Calu3 (cell line): ENCODE results near the gene MORF4L1. TPM values are rescaled to one million over a fixed set of nuclear protein-coding genes. Genes with fewer than 3 reads are reported as not detected.

ENCODE experiments used
- BruUV-seq: library from RNA; stranded (reverse); fragments of 400-500 nt; replicated peaks from 2 replicates; lab custom pipeline; 2021; lab: Mats Ljungman, UMichigan
- CTCF ChIA-PET: fragments of 300-600 bp; sonication (Branson Sonifier 250); formaldehyde crosslinking; loops from one replicate; lab custom pipeline; 2022; ENCODE audit warnings: antibody characterized with exemption; lab: Charles Lee
- DNase-seq: peaks from one replicate; pipeline ENCODE4 v3.0.0; 2022
- H3K27ac Mint-ChIP-seq: one replicate; pipeline ENCODE4 v1.8.0; 2022; ENCODE audit warnings: mixed read lengths; ENCODE audit not compliant: unreplicated experiment
- H3K27me3 Mint-ChIP-seq: one replicate; pipeline ENCODE4 v1.8.0; 2022; ENCODE audit warnings: mixed read lengths; ENCODE audit not compliant: unreplicated experiment
- H3K36me3 Mint-ChIP-seq: one replicate; pipeline ENCODE4 v1.8.0; 2022; ENCODE audit warnings: mild to moderate bottlenecking, moderate library complexity, mixed read lengths; ENCODE audit not compliant: insufficient read depth, unreplicated experiment
- H3K4me1 Mint-ChIP-seq: one replicate; pipeline ENCODE4 v1.8.0; 2022; ENCODE audit warnings: mild to moderate bottlenecking, low read depth, mixed read lengths; ENCODE audit not compliant: unreplicated experiment
- H3K4me3 Mint-ChIP-seq: one replicate; pipeline ENCODE4 v1.8.0; 2022; ENCODE audit warnings: mild to moderate bottlenecking, low read depth, moderate library complexity, mixed read lengths; ENCODE audit not compliant: unreplicated experiment
- H3K9me3 Mint-ChIP-seq: one replicate; pipeline ENCODE4 v1.8.0; 2022; ENCODE audit warnings: low read depth, mixed read lengths; ENCODE audit not compliant: unreplicated experiment
- CTCF ChIP-seq: fragments of 200-600 bp; IDR thresholded peaks from one replicate; pipeline ENCODE4 v1.8.0; 2022; ENCODE audit warnings: antibody characterized with exemption; ENCODE audit not compliant: unreplicated experiment
- intact Hi-C: fragments of 100-400 bp; cut with micrococcal nuclease; formaldehyde crosslinking; loops from one replicate; pipeline ENCODE4 v1.10.0; 2022; ENCODE audit not compliant: unreplicated experiment
- total RNA-seq: library from RNA; stranded (reverse); gene quantifications from 2 replicates; pipeline ENCODE4 v1.2.3, GENCODE V29; 2022

Gene MORF4L1
- total RNA-seq, 1 experiment from 2014 or later, result 335 TPM

DNA sequence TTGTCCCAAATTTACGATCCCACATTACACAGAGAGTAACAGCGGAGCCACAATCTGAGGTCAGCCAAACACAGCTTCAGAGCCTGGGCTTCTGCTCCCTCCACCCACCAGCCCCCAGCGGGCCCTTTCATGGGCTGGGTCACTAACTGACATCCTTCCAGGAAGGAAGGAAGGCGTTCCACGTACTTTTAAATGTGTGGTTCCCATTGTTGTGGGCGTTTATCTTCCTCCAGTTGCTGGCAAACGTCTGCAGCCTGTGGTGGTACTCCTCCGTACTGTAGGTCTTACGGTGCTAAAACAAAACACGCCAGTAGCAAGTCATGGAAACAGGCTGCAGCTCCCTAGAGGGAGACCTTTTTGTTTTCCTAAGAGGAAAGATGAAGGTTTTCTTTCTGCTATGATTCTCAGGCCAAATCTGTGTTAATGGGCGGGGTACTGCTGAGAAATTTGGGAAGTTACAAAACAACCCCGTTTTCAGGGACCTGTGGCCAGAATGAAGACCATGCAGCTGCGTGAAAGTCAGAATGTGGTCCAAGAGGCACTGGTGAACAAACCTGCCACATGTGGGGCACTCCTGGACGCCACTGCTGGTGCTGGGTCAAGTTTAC lies 64.5 kb downstream of the MORF4L1 start:
- CTCF ChIA-PET, result no interaction called here
- intact Hi-C loops, result no loop called here
- H3K27me3 Mint-ChIP-seq, result no peaks in the 10 kb centered on the region

GRCh38 chr15:78938658-78939488 lies 66.2 kb downstream of the MORF4L1 start:
- Mint-ChIP-seq H3K27me3 (no peaks in the 10 kb centered on the region), H3K4me3 (no peak overlapping the region)
- CTCF ChIA-PET, result no interaction called here

More for the DNA sequence above, 64.5 kb downstream of the MORF4L1 start:
- no TSS peak for BruUV-seq
- Mint-ChIP-seq H3K9me3 (no peaks in the 10 kb centered on the region), H3K4me3 (no peak overlapping the region), H3K4me1 (no peaks in the 10 kb centered on the region), H3K36me3 (peaks cover 44% of the 10 kb centered on the region), H3K27ac (no peak overlapping the region)
- no peak for TF ChIP-seq CTCF
- no peak for DNase-seq

GRCh38 chr15:78942741-78943140 lies 70.1 kb downstream of the MORF4L1 start:
- Mint-ChIP-seq H3K4me1 (peaks cover 13% of the 10 kb centered on the region), H3K9me3 (no peaks in the 10 kb centered on the region), H3K36me3 (peaks cover 32% of the 10 kb centered on the region), H3K4me3 (peak overlapping the region; percentile 100), H3K27ac (no peak overlapping the region), H3K27me3 (no peaks in the 10 kb centered on the region)
- no peak for DNase-seq
- intact Hi-C loops, result no loop called here
- BruUV-seq, result no TSS peak
- CTCF ChIA-PET, result no interaction called here
- no peak for TF ChIP-seq CTCF

More at GRCh38 chr15:78938658-78939488, 66.2 kb downstream of the MORF4L1 start:
- no TSS peak for BruUV-seq
- Mint-ChIP-seq H3K36me3 (peaks cover 36% of the 10 kb centered on the region), H3K27ac (no peak overlapping the region), H3K9me3 (no peaks in the 10 kb centered on the region), H3K4me1 (peaks cover 13% of the 10 kb centered on the region)
- intact Hi-C loops, result no loop called here
- TF ChIP-seq CTCF, result no peak
- DNase-seq, result no peak

DNA sequence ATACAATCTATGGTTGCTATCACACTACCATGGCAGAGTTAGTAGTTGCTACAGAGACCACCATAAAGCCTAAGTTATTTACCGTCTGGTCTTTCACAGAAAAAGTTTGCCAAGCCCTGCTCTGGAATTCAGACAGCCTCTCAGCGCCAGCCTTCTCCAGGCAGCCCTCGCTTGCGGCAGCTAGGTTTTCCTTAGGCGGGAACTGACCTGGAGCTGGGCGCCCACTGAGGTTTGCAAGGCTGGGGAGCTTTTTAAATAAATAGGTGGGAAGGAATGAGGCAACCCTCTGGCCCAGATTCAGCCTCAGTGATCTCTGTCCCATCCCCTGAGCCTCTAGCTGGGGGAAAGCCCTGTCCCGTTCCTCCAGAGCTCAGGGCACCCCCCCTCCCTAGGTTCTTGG lies 71.0 kb downstream of the MORF4L1 start:
- intact Hi-C loops, result no loop called here
- peak; percentile 40 for DNase-seq
- peak overlapping the region; percentile 82 for H3K27ac Mint-ChIP-seq
- no TSS peak for BruUV-seq
- H3K4me1 Mint-ChIP-seq, result peaks cover 13% of the 10 kb centered on the region
- CTCF ChIA-PET, result interaction anchor here (1.6 kb wide), 1 partner anchor 241 kb away, joined by 9 read pairs; no protein-coding TSS in a partner anchor
- H3K27me3 Mint-ChIP-seq, result no peaks in the 10 kb centered on the region
- H3K36me3 Mint-ChIP-seq, result peaks cover 23% of the 10 kb centered on the region
- TF ChIP-seq CTCF, result no peak
- H3K9me3 Mint-ChIP-seq, result no peaks in the 10 kb centered on the region
- peak overlapping the region; percentile 100 for H3K4me3 Mint-ChIP-seq
